Small intestine (tissue), 7 donors: ENCODE measurements around the gene USH2A. TPM values are rescaled to one million over a fixed set of nuclear protein-coding genes. Genes with fewer than 3 reads are reported as not detected.
"Not testable (repeated sequence)": the region's sequence is repeated elsewhere in the genome, so short reads cannot be mapped to it uniquely, and the experiment has no call there.

Experiments used
- DNase-seq, 2 donors: peaks; one replicate each; pipeline versions ENCODE4 v3.0.0 to v3.0.0-alpha.2; 2013
- FAIRE-seq: peaks from 2 replicates; lab custom pipeline; 2012; peaks lifted over from hg19 to GRCh38; lab: Jason Lieb, UNC
- H3K27ac ChIP-seq, 3 donors: one replicate each; pipeline ENCODE4 v1.5.1; 2013; ENCODE audit warnings: low read length in 2 of 3, mild to moderate bottlenecking in 2 of 3, control low read depth in 1 of 3, inconsistent platforms in 1 of 3, low read depth in 1 of 3, moderate library complexity in 1 of 3
- H3K27me3 ChIP-seq, 3 donors: one replicate each; pipeline ENCODE4 v1.6.1; 2013; ENCODE audit warnings: low read length in 3 of 3, inconsistent platforms in 1 of 3; ENCODE audit not compliant: control insufficient read depth in 3 of 3, insufficient read depth in 3 of 3
- H3K36me3 ChIP-seq, 3 donors: one replicate each; pipeline ENCODE4 v1.6.1; 2013; ENCODE audit warnings: low read length in 3 of 3, inconsistent platforms in 1 of 3, low read depth in 1 of 3, mild to moderate bottlenecking in 1 of 3, moderate library complexity in 1 of 3; ENCODE audit not compliant: control insufficient read depth in 3 of 3, insufficient read depth in 2 of 3
- H3K4me1 ChIP-seq, 3 donors: one replicate each; pipeline ENCODE4 v1.6.1; 2013; ENCODE audit warnings: low read length in 2 of 3, inconsistent platforms in 1 of 3, low read depth in 1 of 3, mild to moderate bottlenecking in 1 of 3, moderate library complexity in 1 of 3; ENCODE audit not compliant: control insufficient read depth in 3 of 3, insufficient read depth in 2 of 3
- H3K4me3 ChIP-seq, 3 donors: one replicate each; pipeline ENCODE4 v1.5.1; 2013; ENCODE audit warnings: low read length in 3 of 3, control low read depth in 1 of 3, inconsistent platforms in 1 of 3, low read depth in 1 of 3, mild to moderate bottlenecking in 1 of 3, moderate library complexity in 1 of 3
- H3K9me3 ChIP-seq, 2 donors: one replicate each; pipeline ENCODE4 v1.6.1; 2013; ENCODE audit warnings: low read depth in 1 of 2, low read length in 1 of 2; ENCODE audit not compliant: control insufficient read depth in 2 of 2, insufficient read depth in 1 of 2
- WGBS, 3 donors: extraction: QIAGEN DNeasy Blood & Tissue Kit; methylation state at CpG; one replicate each; pipeline ENCODE4 v1.1.7; 2013; 5-methylcytosine and 5-hydroxymethylcytosine counted together
- polyA plus RNA-seq, 4 donors: library from polyadenylated mRNA; stranded (reverse) in 3 of 4; unstranded in 1 of 4; fragments of 200-250 nt in 3 of 4; fragments of 120-200 nt in 1 of 4; gene quantifications; one replicate each; pipeline versions ENCODE4 v1.2.1 to v1.2.3, GENCODE V29; 2013
- donor health status: healthy with polysubstance abuse.
- donor health status: control.
- donor health status: control.
- donor health status: Bipolar disorder and iron deficiency.
- donor health status: healthy.

The USH2A gene
- polyA plus RNA-seq, 4 donors, result under 0.01 to 0.07 TPM; not detected in 2

- FAIRE-seq, result no peak
Observed at GRCh38 chr1:216379441-216379840, 43.8 kb downstream of the USH2A start.

GRCh38 chr1:216368249-216368648 lies 55.0 kb downstream of the USH2A start:
- H3K27me3 ChIP-seq, result no peaks in the 10 kb centered on the region
- H3K27ac ChIP-seq, result no peak overlapping the region
- DNase-seq (no peak), FAIRE-seq (no peak)
- H3K4me3 ChIP-seq, result no peak overlapping the region
- no peaks in the 10 kb centered on the region for H3K4me1 ChIP-seq
- H3K9me3 ChIP-seq, result no peaks in the 10 kb centered on the region
- no peaks in the 10 kb centered on the region for H3K36me3 ChIP-seq
- WGBS, 3 donors, result 76 to 88% (median 78%) methylated on average over 2 of the region's 2 CpGs

More at GRCh38 chr1:216379441-216379840, 43.8 kb downstream of the USH2A start:
- Histone ChIP-seq H3K9me3 (no peaks in the 10 kb centered on the region), H3K27ac (no peak overlapping the region), H3K4me3 (no peak overlapping the region), H3K36me3 (no peaks in the 10 kb centered on the region), H3K4me1 (no peaks in the 10 kb centered on the region), H3K27me3 (no peaks in the 10 kb centered on the region)
- no peak for DNase-seq
- 73 to 90% (median 75%) methylated on average over 1 of the region's 1 CpG for WGBS, 3 donors

GRCh38 chr1:216366979-216367378 lies 56.3 kb downstream of the USH2A start:
- Histone ChIP-seq H3K4me1 (no peaks in the 10 kb centered on the region), H3K36me3 (no peaks in the 10 kb centered on the region), H3K4me3 (no peak overlapping the region), H3K27ac (no peak overlapping the region), H3K27me3 (no peaks in the 10 kb centered on the region), H3K9me3 (no peaks in the 10 kb centered on the region)
- FAIRE-seq (no peak), DNase-seq (no peak)

GRCh38 chr1:216356945-216357344 lies 66.3 kb downstream of the USH2A start:
- 81 to 86% (median 83%) methylated on average over 2 of the region's 2 CpGs for WGBS, 3 donors

GRCh38 chr1:216350186-216350585 lies 73.1 kb downstream of the USH2A start:
- no peak overlapping the region for H3K4me3 ChIP-seq
- no peaks in the 10 kb centered on the region for H3K36me3 ChIP-seq
- H3K27me3 ChIP-seq, result no peaks in the 10 kb centered on the region
- DNase-seq (no peak), FAIRE-seq (no peak)
- WGBS, 3 donors, result 6 to 37% (median 26%) methylated on average over 1 of the region's 1 CpG
- H3K27ac ChIP-seq, result no peak overlapping the region
- no peaks in the 10 kb centered on the region for H3K9me3 ChIP-seq
- H3K4me1 ChIP-seq, result no peaks in the 10 kb centered on the region

More at GRCh38 chr1:216356945-216357344, 66.3 kb downstream of the USH2A start:
- H3K4me1 ChIP-seq, result no peaks in the 10 kb centered on the region
- H3K27me3 ChIP-seq, result no peaks in the 10 kb centered on the region
- no peaks in the 10 kb centered on the region for H3K36me3 ChIP-seq
- FAIRE-seq (no peak), DNase-seq (no peak)
- H3K4me3 ChIP-seq, result no peak overlapping the region
- H3K9me3 ChIP-seq, result no peaks in the 10 kb centered on the region
- no peak overlapping the region for H3K27ac ChIP-seq

GRCh38 chr1:216346526-216346925 lies 76.7 kb downstream of the USH2A start:
- 70 to 80% (median 76%) methylated on average over 3 of the region's 3 CpGs for WGBS, 3 donors
- Histone ChIP-seq H3K36me3 (no peaks in the 10 kb centered on the region), H3K4me3 (no peak overlapping the region), H3K27me3 (no peaks in the 10 kb centered on the region), H3K9me3 (no peaks in the 10 kb centered on the region), H3K27ac (no peak overlapping the region), H3K4me1 (no peaks in the 10 kb centered on the region)
- no peak for FAIRE-seq
- no peak for DNase-seq

GRCh38 chr1:216340542-216340941 lies 82.7 kb downstream of the USH2A start:
- 78 to 83% (median 81%) methylated on average over 5 of the region's 5 CpGs for WGBS, 3 donors
- not testable (repeated sequence) for DNase-seq, H3K27ac ChIP-seq

GRCh38 chr1:216332462-216332861 lies 90.8 kb downstream of the USH2A start:
- Histone ChIP-seq H3K9me3 (no peaks in the 10 kb centered on the region), H3K27ac (no peak overlapping the region), H3K4me3 (no peak overlapping the region), H3K27me3 (no peaks in the 10 kb centered on the region), H3K36me3 (no peaks in the 10 kb centered on the region), H3K4me1 (no peaks in the 10 kb centered on the region)
- DNase-seq (no peak), FAIRE-seq (no peak)
- 72 to 84% (median 75%) methylated on average over 3 of the region's 3 CpGs for WGBS, 3 donors

More at GRCh38 chr1:216340542-216340941, 82.7 kb downstream of the USH2A start:
- not testable (repeated sequence) for H3K4me1 ChIP-seq, H3K9me3 ChIP-seq, H3K4me3 ChIP-seq, H3K36me3 ChIP-seq, H3K27me3 ChIP-seq, FAIRE-seq

- H3K36me3 ChIP-seq, result no peaks in the 10 kb centered on the region
- DNase-seq (no peak), FAIRE-seq (no peak)
- no peaks in the 10 kb centered on the region for H3K27me3 ChIP-seq
- no peaks in the 10 kb centered on the region for H3K4me1 ChIP-seq
- H3K4me3 ChIP-seq, result no peak overlapping the region
- no peaks in the 10 kb centered on the region for H3K9me3 ChIP-seq
- H3K27ac ChIP-seq, result no peak overlapping the region
- 74 to 87% (median 82%) methylated on average over 2 of the region's 2 CpGs for WGBS, 3 donors
Observed at GRCh38 chr1:216332003-216332402, 91.2 kb downstream of the USH2A start.
